WTC11 (cell line): ENCODE measurements around the gene IGFL1. TPM values are rescaled to one million over a fixed set of nuclear protein-coding genes. Genes with fewer than 3 reads are reported as not detected.

Experiments used
- ATAC-seq: fragments of 200-7000 bp; cut with Tn5 transposase; 2 replicates; pipeline ENCODE4 v1.10.0; 2021; ENCODE audit warnings: mild to moderate bottlenecking, moderate library complexity
- CTCF ChIA-PET: fragments of 300-600 bp; sonication (Branson Sonifier 250); formaldehyde crosslinking; loops from one replicate; lab custom pipeline; 2021; ENCODE audit warnings: antibody characterized with exemption; lab: Charles Lee
- POLR2A ChIA-PET: fragments of 350-600 bp; sonication (Branson Sonifier 250); formaldehyde crosslinking; loops from one replicate; lab custom pipeline; 2021; ENCODE audit warnings: antibody characterized with exemption; lab: Charles Lee
- DNase-seq: peaks from one replicate; pipeline ENCODE4 v3.0.0; 2021; ENCODE audit warnings: low spot score
- H3K27ac Mint-ChIP-seq: 2 replicates; pipeline ENCODE4 v1.8.0; 2021; ENCODE audit warnings: mixed read lengths
- H3K27me3 Mint-ChIP-seq: 2 replicates; pipeline ENCODE4 v1.8.0; 2021; ENCODE audit warnings: low read depth, mild to moderate bottlenecking, moderate library complexity, mixed read lengths
- H3K36me3 Mint-ChIP-seq: 2 replicates; pipeline ENCODE4 v1.8.0; 2021; ENCODE audit warnings: mixed read lengths
- H3K4me1 Mint-ChIP-seq: 2 replicates; pipeline ENCODE4 v1.8.0; 2022; ENCODE audit warnings: mixed read lengths
- H3K4me3 Mint-ChIP-seq: 2 replicates; pipeline ENCODE4 v1.8.0; 2021; ENCODE audit warnings: mild to moderate bottlenecking, moderate library complexity, mixed read lengths
- H3K9me3 Mint-ChIP-seq: 2 replicates; pipeline ENCODE4 v1.8.0; 2021; ENCODE audit warnings: mixed read lengths
- ATF6 ChIP-seq: sonication (generic); formaldehyde crosslinking; IDR thresholded peaks from 2 replicates; pipeline ENCODE4 v1.8.1; 2023; ENCODE audit warnings: mild to moderate bottlenecking, missing genetic modification reagents
- ELF4 ChIP-seq: sonication (generic); formaldehyde crosslinking; IDR thresholded peaks from 2 replicates; pipeline ENCODE4 v1.8.1; 2022; ENCODE audit warnings: low read depth, mild to moderate bottlenecking, moderate library complexity, missing genetic modification reagents
- FOXJ3 ChIP-seq: sonication (generic); formaldehyde crosslinking; IDR thresholded peaks from 2 replicates; pipeline ENCODE4 v1.9.0; 2021; ENCODE audit warnings: missing genetic modification reagents, mild to moderate bottlenecking, borderline replicate concordance
- FOXP1 ChIP-seq: sonication (generic); formaldehyde crosslinking; IDR thresholded peaks from 2 replicates; pipeline ENCODE4 v1.8.0; 2022; ENCODE audit warnings: missing genetic modification reagents, mild to moderate bottlenecking, moderate library complexity, borderline replicate concordance
- GABPB1 ChIP-seq: sonication (generic); formaldehyde crosslinking; IDR thresholded peaks from 2 replicates; pipeline ENCODE4 v1.8.1; 2023; ENCODE audit warnings: mild to moderate bottlenecking, missing genetic modification reagents
- HMGA2 ChIP-seq: fragments of 250-450 bp; sonication (Bioruptor Pico); IDR thresholded peaks from 2 replicates; pipeline ENCODE4 v1.4.0; 2021; ENCODE audit warnings: mild to moderate bottlenecking, moderate library complexity
- HMGXB4 ChIP-seq: sonication (generic); formaldehyde crosslinking; IDR thresholded peaks from 2 replicates; pipeline ENCODE4 v1.8.1; 2023; ENCODE audit warnings: mild to moderate bottlenecking, moderate library complexity, missing genetic modification reagents
- JUN ChIP-seq: sonication (generic); formaldehyde crosslinking; IDR thresholded peaks from 2 replicates; pipeline ENCODE4 v1.8.0; 2023; ENCODE audit warnings: mild to moderate bottlenecking, missing genetic modification reagents
- MAX ChIP-seq: sonication (generic); formaldehyde crosslinking; IDR thresholded peaks from 2 replicates; pipeline ENCODE4 v1.8.0; 2022; ENCODE audit warnings: mild to moderate bottlenecking, missing genetic modification reagents
- MYBL2 ChIP-seq: sonication (generic); formaldehyde crosslinking; IDR thresholded peaks from 2 replicates; pipeline ENCODE4 v1.8.1; 2023; ENCODE audit warnings: mild to moderate bottlenecking, moderate library complexity, missing genetic modification reagents
- NR2C2 ChIP-seq: sonication (generic); formaldehyde crosslinking; IDR thresholded peaks from 2 replicates; pipeline ENCODE4 v1.8.0; 2022; ENCODE audit warnings: mild to moderate bottlenecking, missing genetic modification reagents
- SMAD4 ChIP-seq: sonication (generic); formaldehyde crosslinking; IDR thresholded peaks from 2 replicates; pipeline ENCODE4 v1.8.0; 2022; ENCODE audit warnings: mild to moderate bottlenecking, missing genetic modification reagents
- TCF7 ChIP-seq: sonication (generic); formaldehyde crosslinking; IDR thresholded peaks from 2 replicates; pipeline ENCODE4 v1.8.0; 2022; ENCODE audit warnings: mild to moderate bottlenecking, low read depth, missing genetic modification reagents, moderate library complexity
- ZBTB21 ChIP-seq: sonication (generic); formaldehyde crosslinking; IDR thresholded peaks from 2 replicates; pipeline ENCODE4 v1.8.1; 2023; ENCODE audit warnings: mild to moderate bottlenecking, missing genetic modification reagents, borderline replicate concordance
- total RNA-seq: library from RNA; stranded (reverse); gene quantifications from 3 replicates; pipeline ENCODE4 v1.2.3, GENCODE V29; 2021
- TF ChIP-seq, protein P1 (sequence below): fragments of 250-450 bp; sonication (Bioruptor Pico); IDR thresholded peaks from 2 replicates; pipeline ENCODE4 v1.9.0; 2021; ENCODE audit warnings: moderate library complexity, mild to moderate bottlenecking, inconsistent platforms, borderline replicate concordance
- TF ChIP-seq, protein P2 (sequence below): fragments of 250-450 bp; sonication (Bioruptor Pico); IDR thresholded peaks from 2 replicates; pipeline ENCODE4 v1.9.0; 2021; ENCODE audit warnings: mild to moderate bottlenecking
- TF ChIP-seq, protein P3 (sequence below): sonication (generic); formaldehyde crosslinking; IDR thresholded peaks from 2 replicates; pipeline ENCODE4 v1.8.0; 2022; ENCODE audit warnings: mild to moderate bottlenecking, missing genetic modification reagents
- TF ChIP-seq, protein P4 (sequence below): sonication (generic); formaldehyde crosslinking; conservative IDR thresholded peaks from 2 replicates; pipeline ENCODE4 v1.8.1; 2023; ENCODE audit warnings: mild to moderate bottlenecking, low read depth, missing genetic modification reagents, moderate library complexity

Gene IGFL1
- total RNA-seq, 1 experiment from 2014 or later: not detected

- POLR2A ChIA-PET: no interaction called here
- TF ChIP-seq GABPB1 (CRISPR knock-in tag): no peak
- no peak for TF ChIP-seq HMGA2 (CRISPR knock-in tag)
- no peak for TF ChIP-seq NR2C2 (CRISPR knock-in tag)
- TF ChIP-seq, protein P1, sequence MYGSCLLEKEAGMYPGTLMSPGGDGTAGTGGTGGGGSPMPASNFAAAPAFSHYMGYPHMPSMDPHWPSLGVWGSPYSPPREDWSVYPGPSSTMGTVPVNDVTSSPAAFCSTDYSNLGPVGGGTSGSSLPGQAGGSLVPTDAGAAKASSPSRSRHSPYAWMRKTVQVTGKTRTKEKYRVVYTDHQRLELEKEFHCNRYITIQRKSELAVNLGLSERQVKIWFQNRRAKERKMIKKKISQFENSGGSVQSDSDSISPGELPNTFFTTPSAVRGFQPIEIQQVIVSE (CRISPR knock-in tag): no peak
- TF ChIP-seq FOXJ3: no peak
- TF ChIP-seq, protein P2, sequence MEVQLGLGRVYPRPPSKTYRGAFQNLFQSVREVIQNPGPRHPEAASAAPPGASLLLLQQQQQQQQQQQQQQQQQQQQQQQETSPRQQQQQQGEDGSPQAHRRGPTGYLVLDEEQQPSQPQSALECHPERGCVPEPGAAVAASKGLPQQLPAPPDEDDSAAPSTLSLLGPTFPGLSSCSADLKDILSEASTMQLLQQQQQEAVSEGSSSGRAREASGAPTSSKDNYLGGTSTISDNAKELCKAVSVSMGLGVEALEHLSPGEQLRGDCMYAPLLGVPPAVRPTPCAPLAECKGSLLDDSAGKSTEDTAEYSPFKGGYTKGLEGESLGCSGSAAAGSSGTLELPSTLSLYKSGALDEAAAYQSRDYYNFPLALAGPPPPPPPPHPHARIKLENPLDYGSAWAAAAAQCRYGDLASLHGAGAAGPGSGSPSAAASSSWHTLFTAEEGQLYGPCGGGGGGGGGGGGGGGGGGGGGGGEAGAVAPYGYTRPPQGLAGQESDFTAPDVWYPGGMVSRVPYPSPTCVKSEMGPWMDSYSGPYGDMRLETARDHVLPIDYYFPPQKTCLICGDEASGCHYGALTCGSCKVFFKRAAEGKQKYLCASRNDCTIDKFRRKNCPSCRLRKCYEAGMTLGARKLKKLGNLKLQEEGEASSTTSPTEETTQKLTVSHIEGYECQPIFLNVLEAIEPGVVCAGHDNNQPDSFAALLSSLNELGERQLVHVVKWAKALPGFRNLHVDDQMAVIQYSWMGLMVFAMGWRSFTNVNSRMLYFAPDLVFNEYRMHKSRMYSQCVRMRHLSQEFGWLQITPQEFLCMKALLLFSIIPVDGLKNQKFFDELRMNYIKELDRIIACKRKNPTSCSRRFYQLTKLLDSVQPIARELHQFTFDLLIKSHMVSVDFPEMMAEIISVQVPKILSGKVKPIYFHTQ: no peak
- no peak for TF ChIP-seq HMGXB4 (CRISPR knock-in tag)
- no peak for TF ChIP-seq FOXP1 (CRISPR knock-in tag)
- TF ChIP-seq, protein P3, sequence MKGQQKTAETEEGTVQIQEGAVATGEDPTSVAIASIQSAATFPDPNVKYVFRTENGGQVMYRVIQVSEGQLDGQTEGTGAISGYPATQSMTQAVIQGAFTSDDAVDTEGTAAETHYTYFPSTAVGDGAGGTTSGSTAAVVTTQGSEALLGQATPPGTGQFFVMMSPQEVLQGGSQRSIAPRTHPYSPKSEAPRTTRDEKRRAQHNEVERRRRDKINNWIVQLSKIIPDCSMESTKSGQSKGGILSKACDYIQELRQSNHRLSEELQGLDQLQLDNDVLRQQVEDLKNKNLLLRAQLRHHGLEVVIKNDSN (CRISPR knock-in tag): no peak
- TF ChIP-seq ATF6 (CRISPR knock-in tag): no peak
- no peak for TF ChIP-seq MYBL2 (CRISPR knock-in tag)
- ATAC-seq: no peak
- peaks cover 8% of the 10 kb centered on the region for H3K9me3 Mint-ChIP-seq
- H3K4me3 Mint-ChIP-seq: no peak overlapping the region
- no peak for DNase-seq
- H3K36me3 Mint-ChIP-seq: no peaks in the 10 kb centered on the region
- CTCF ChIA-PET: interaction anchor here (0.7 to 1.1 kb wide), 3 partner anchors 139 to 144 kb away, joined by 3 to 4 read pairs (median 3); no protein-coding TSS in a partner anchor
- H3K27me3 Mint-ChIP-seq: peaks cover 11% of the 10 kb centered on the region
- no peak overlapping the region for H3K27ac Mint-ChIP-seq
- 0 out of 2 replicates have a peak, but pooled peaks cover 3% of the 10 kb centered on the region for H3K4me1 Mint-ChIP-seq
These were observed 8.4 kb upstream of the IGFL1 start for GRCh38 chr19:46221152-46221551.

- ATAC-seq (peak; percentile 70), DNase-seq (peak; percentile 63)
- ChIA-PET POLR2A (no interaction called here), CTCF (interaction anchor here (1.1 kb wide), 1 partner anchor 145 kb away, joined by 3 read pairs; no protein-coding TSS in a partner anchor)
- H3K4me1 Mint-ChIP-seq: 0 out of 2 replicates have a peak, but pooled peaks cover 3% of the 10 kb centered on the region
- H3K4me3 Mint-ChIP-seq: no peak overlapping the region
- H3K27ac Mint-ChIP-seq: no peak overlapping the region
- peaks cover 4% of the 10 kb centered on the region for H3K9me3 Mint-ChIP-seq
- H3K27me3 Mint-ChIP-seq: peaks cover 11% of the 10 kb centered on the region
- no peaks in the 10 kb centered on the region for H3K36me3 Mint-ChIP-seq
- TF ChIP-seq ZBTB21 (CRISPR knock-in tag): no peak
- TF ChIP-seq, protein P4, sequence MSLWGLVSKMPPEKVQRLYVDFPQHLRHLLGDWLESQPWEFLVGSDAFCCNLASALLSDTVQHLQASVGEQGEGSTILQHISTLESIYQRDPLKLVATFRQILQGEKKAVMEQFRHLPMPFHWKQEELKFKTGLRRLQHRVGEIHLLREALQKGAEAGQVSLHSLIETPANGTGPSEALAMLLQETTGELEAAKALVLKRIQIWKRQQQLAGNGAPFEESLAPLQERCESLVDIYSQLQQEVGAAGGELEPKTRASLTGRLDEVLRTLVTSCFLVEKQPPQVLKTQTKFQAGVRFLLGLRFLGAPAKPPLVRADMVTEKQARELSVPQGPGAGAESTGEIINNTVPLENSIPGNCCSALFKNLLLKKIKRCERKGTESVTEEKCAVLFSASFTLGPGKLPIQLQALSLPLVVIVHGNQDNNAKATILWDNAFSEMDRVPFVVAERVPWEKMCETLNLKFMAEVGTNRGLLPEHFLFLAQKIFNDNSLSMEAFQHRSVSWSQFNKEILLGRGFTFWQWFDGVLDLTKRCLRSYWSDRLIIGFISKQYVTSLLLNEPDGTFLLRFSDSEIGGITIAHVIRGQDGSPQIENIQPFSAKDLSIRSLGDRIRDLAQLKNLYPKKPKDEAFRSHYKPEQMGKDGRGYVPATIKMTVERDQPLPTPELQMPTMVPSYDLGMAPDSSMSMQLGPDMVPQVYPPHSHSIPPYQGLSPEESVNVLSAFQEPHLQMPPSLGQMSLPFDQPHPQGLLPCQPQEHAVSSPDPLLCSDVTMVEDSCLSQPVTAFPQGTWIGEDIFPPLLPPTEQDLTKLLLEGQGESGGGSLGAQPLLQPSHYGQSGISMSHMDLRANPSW (CRISPR knock-in tag): no peak
- no peak for TF ChIP-seq MAX
- TF ChIP-seq, protein P2: no peak
- TF ChIP-seq SMAD4 (CRISPR knock-in tag): no peak
- TF ChIP-seq TCF7 (CRISPR knock-in tag): no peak
- no peak for TF ChIP-seq JUN (CRISPR knock-in tag)
- TF ChIP-seq ELF4: no peak
These were observed 7.4 kb upstream of the IGFL1 start for GRCh38 chr19:46221981-46222610.
